ENCODE measurements around the gene GMPPB. TPM values are rescaled to one million over a fixed set of nuclear protein-coding genes. Genes with fewer than 3 reads are reported as not detected.

The GMPPB gene
- total and polyA plus RNA-seq, 4 donors: 10.8 to 81.2 (median 46.1) TPM

DNA sequence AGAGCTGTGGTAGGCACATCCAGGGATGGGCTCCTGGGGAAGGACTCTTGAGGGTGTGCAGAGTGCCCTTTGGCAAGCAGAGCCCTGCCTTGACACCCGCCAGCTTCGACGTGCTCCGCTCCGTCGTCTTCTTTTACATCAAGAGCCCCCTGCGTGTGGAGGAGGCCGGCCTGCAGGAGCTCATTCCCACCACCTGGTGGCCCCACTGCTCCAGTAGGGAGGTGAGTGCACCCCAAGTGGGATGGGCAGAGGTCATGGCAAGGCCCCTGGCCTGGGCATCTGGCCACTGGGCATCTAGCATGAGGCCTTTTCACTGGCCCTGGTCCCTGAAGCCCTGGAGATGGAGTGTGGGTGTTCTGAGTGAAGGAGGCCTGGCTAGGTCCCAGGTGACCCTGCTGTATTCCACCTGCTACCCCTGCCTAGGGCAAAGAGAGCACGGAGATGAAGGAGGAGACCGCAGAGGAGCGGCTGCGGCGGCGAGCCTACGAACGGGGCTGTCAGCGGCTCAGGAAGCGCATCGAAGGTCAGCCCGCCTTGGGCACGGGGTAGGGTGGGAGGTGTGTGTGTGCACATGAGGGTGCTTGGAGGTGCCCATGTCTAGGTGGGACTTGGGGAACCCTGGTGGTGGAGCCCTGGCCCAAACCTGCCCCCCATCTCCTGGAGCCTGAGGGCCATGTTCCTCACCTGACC is 22.2 kb downstream of the GMPPB start:
- Histone ChIP-seq H3K36me3 (ENCODE audit: control insufficient read depth in 4 of 4, insufficient read depth in 4 of 4, low read length in 4 of 4) (peaks cover 0 to 63% (median 27%) of the 10 kb centered on the region in 4 donors), H3K4me3 (no peak overlapping the region), H3K9ac (ENCODE audit: insufficient read depth in 1 of 2, low read length in 2 of 2) (no peak overlapping the region), H3K27me3 (ENCODE audit: control insufficient read depth in 3 of 3, insufficient read depth in 3 of 3, low read length in 2 of 3) (no peaks in the 10 kb centered on the region), H3K4me1 (ENCODE audit: control insufficient read depth in 5 of 5, insufficient read depth in 5 of 5, low read length in 5 of 5) (peaks cover 0 to 5% (median 0%) of the 10 kb centered on the region in 5 donors), H3K27ac (ENCODE audit: low read depth in 1 of 2, low read length in 1 of 2) (no peak overlapping the region), H3K9me3 (ENCODE audit: control insufficient read depth in 4 of 4, insufficient read depth in 3 of 4, low read length in 3 of 4) (no peaks in the 10 kb centered on the region)
- DNase-seq: no peak
- ATAC-seq (ENCODE audit: insufficient read depth, low FRiP score): no peak
- WGBS, 2 donors: 86 to 90% methylated on average over 21 of the region's 21 CpGs
- TF ChIP-seq, protein P1, sequence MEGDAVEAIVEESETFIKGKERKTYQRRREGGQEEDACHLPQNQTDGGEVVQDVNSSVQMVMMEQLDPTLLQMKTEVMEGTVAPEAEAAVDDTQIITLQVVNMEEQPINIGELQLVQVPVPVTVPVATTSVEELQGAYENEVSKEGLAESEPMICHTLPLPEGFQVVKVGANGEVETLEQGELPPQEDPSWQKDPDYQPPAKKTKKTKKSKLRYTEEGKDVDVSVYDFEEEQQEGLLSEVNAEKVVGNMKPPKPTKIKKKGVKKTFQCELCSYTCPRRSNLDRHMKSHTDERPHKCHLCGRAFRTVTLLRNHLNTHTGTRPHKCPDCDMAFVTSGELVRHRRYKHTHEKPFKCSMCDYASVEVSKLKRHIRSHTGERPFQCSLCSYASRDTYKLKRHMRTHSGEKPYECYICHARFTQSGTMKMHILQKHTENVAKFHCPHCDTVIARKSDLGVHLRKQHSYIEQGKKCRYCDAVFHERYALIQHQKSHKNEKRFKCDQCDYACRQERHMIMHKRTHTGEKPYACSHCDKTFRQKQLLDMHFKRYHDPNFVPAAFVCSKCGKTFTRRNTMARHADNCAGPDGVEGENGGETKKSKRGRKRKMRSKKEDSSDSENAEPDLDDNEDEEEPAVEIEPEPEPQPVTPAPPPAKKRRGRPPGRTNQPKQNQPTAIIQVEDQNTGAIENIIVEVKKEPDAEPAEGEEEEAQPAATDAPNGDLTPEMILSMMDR (IDR thresholded peaks at IDR 0.05; ENCODE audit: control extremely low read depth, extremely low read depth): no peak

DNA sequence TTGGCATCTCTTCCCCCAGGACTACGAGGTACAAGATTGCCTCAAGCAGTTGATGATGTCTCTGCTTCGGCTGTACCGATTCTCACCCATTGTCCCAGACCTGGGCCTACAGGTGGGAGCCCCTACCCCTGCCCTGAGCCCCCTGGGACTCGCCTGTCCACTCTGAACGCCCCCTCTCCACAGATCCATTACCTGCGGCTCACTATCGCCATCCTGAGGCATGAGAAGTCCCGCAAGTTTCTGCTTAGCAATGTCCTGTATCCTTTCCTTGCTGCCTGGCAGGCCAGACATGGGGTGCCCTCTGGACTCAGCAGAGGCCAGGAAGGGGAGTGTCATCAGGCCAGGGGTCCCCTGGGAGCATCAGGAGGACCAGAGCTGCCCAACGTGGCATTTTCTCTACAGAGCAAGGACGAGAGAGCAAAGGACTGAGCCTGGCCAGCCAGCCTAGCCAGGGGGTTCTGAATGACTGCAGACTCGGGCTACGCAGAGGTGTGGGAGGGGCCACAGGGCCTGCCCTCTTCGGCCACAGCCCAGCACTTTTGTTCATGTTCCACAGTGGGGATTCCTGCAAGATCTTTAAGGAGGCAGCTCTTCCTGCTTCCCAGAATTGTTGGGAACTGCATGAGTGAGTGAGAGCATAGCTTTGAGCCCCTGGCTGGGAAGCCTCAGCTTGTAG is 23.2 kb downstream of the GMPPB start:
- ATAC-seq (ENCODE audit: insufficient read depth, low FRiP score) (no peak), DNase-seq (no peak)
- WGBS, 2 donors: 86 to 90% methylated on average over 11 to 13 of the region's 13 CpGs
- H3K27ac ChIP-seq (ENCODE audit: low read depth in 1 of 2, low read length in 1 of 2): no peak overlapping the region
- no peak overlapping the region for H3K9ac ChIP-seq (ENCODE audit: insufficient read depth in 1 of 2, low read length in 2 of 2)
- H3K4me1 ChIP-seq (ENCODE audit: control insufficient read depth in 5 of 5, insufficient read depth in 5 of 5, low read length in 5 of 5): peaks cover 0 to 5% (median 0%) of the 10 kb centered on the region in 5 donors
- no peaks in the 10 kb centered on the region for H3K27me3 ChIP-seq (ENCODE audit: control insufficient read depth in 3 of 3, insufficient read depth in 3 of 3, low read length in 2 of 3)
- H3K9me3 ChIP-seq (ENCODE audit: control insufficient read depth in 4 of 4, insufficient read depth in 3 of 4, low read length in 3 of 4): no peaks in the 10 kb centered on the region
- peaks cover 0 to 53% (median 24%) of the 10 kb centered on the region in 4 donors for H3K36me3 ChIP-seq (ENCODE audit: control insufficient read depth in 4 of 4, insufficient read depth in 4 of 4, low read length in 4 of 4)
- TF ChIP-seq, protein P1 (IDR thresholded peaks at IDR 0.05; ENCODE audit: control extremely low read depth, extremely low read depth): no peak
- H3K4me3 ChIP-seq: no peak overlapping the region

DNA sequence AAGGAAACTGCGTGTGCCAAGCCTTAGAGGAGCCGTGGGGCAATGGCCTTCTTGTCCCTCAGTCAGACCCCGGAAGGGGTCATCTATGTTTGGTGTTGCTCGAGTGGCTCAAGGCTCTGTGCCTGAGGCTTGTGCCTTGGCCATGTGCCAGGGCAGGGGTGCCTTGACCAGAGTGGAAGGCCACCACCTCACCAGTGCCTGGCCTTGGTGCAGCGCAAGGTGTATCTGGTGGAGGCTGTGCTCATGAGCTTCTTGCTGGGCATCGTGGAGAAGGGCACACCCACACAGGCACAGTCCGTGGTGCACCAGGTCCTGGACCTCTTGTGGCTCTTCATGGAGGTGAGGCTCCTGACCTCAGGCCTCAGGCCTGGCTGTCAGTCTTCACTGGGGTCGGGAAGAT is 23.7 kb downstream of the GMPPB start:
- peaks cover 0 to 5% (median 0%) of the 10 kb centered on the region in 5 donors for H3K4me1 ChIP-seq (ENCODE audit: control insufficient read depth in 5 of 5, insufficient read depth in 5 of 5, low read length in 5 of 5)
- no peak overlapping the region for H3K4me3 ChIP-seq
- H3K9me3 ChIP-seq (ENCODE audit: control insufficient read depth in 4 of 4, insufficient read depth in 3 of 4, low read length in 3 of 4): no peaks in the 10 kb centered on the region
- no peak overlapping the region for H3K27ac ChIP-seq (ENCODE audit: low read depth in 1 of 2, low read length in 1 of 2)
- no peaks in the 10 kb centered on the region for H3K27me3 ChIP-seq (ENCODE audit: control insufficient read depth in 3 of 3, insufficient read depth in 3 of 3, low read length in 2 of 3)
- H3K9ac ChIP-seq (ENCODE audit: insufficient read depth in 1 of 2, low read length in 2 of 2): no peak overlapping the region
- ATAC-seq (ENCODE audit: insufficient read depth, low FRiP score) (no peak), DNase-seq (no peak)
- WGBS, 2 donors: 87 to 92% methylated on average over 8 of the region's 8 CpGs
- peaks cover 0 to 48% (median 24%) of the 10 kb centered on the region in 4 donors for H3K36me3 ChIP-seq (ENCODE audit: control insufficient read depth in 4 of 4, insufficient read depth in 4 of 4, low read length in 4 of 4)
- TF ChIP-seq, protein P1 (IDR thresholded peaks at IDR 0.05; ENCODE audit: control extremely low read depth, extremely low read depth): no peak
